HepG2 (cell line): Measurements from ENCODE around the gene PRRT2. TPM values are rescaled to one million over a fixed set of nuclear protein-coding genes. Genes with fewer than 3 reads are reported as not detected.
A peak's percentile ranks its signal among the peaks of the same experiment; 100 is the strongest.

ENCODE experiments used
- EZH2 ChIP-seq: conservative IDR thresholded peaks from 2 replicates; pipeline ENCODE4 v1.6.1; 2012; ENCODE audit warnings: mild to moderate bottlenecking, low read depth, low read length, moderate library complexity
- FOXA1 ChIP-seq, 2 experiments: fragments of 450-650 bp in 1 of 2; sonication (generic) in 1 of 2; formaldehyde crosslinking in 1 of 2; IDR thresholded peaks; 2 replicates each; pipeline versions ENCODE4 v1.4.0 to v1.6.1; 2016 to 2020; ENCODE audit warnings: missing genetic modification reagents in 1 of 2
- GATAD2A ChIP-seq: IDR thresholded peaks from 2 replicates; pipeline ENCODE4 v1.6.1; 2016
- HDAC6 ChIP-seq: fragments of 200-600 bp; sonication (generic); IDR thresholded peaks from 2 replicates; pipeline ENCODE4 v1.7.0; 2017; ENCODE audit warnings: mild to moderate bottlenecking, antibody characterized with exemption, low read length, low read depth
- NBN ChIP-seq: fragments of 450-650 bp; conservative IDR thresholded peaks from 2 replicates; pipeline ENCODE4 v1.6.1; 2017
- PAF1 ChIP-seq: IDR thresholded peaks from 2 replicates; pipeline ENCODE4 v1.6.1; 2016; ENCODE audit warnings: missing genetic modification reagents, missing compliant biosample characterization
- PCBP2 ChIP-seq: fragments of 200-400 bp; formaldehyde crosslinking; optimal IDR thresholded peaks from 2 replicates; pipeline ENCODE3; 2018; ENCODE audit warnings: low read length, low read depth; ENCODE audit not compliant: poor library complexity, severe bottlenecking
- PPARG ChIP-seq: conservative IDR thresholded peaks from 2 replicates; pipeline ENCODE4 v1.6.1; 2016; ENCODE audit warnings: missing biosample characterization, missing genetic modification reagents
- ZNF253 ChIP-seq: sonication (generic); formaldehyde crosslinking; IDR thresholded peaks from 2 replicates; pipeline ENCODE4 v1.8.0; 2022; ENCODE audit warnings: mild to moderate bottlenecking, missing genetic modification reagents, borderline replicate concordance
- ZNF30 ChIP-seq: sonication (generic); formaldehyde crosslinking; IDR thresholded peaks from 2 replicates; pipeline ENCODE4 v1.5.0; 2020; ENCODE audit warnings: mild to moderate bottlenecking, missing genetic modification reagents
- ZNF34 ChIP-seq: sonication (generic); formaldehyde crosslinking; IDR thresholded peaks from 2 replicates; pipeline ENCODE4 v1.4.0; 2020; ENCODE audit warnings: mild to moderate bottlenecking, missing genetic modification reagents, borderline replicate concordance
- ZNF451 ChIP-seq: sonication (generic); formaldehyde crosslinking; IDR thresholded peaks from 2 replicates; pipeline ENCODE4 v1.5.0; 2020; ENCODE audit warnings: mild to moderate bottlenecking, missing genetic modification reagents
- ZNF776 ChIP-seq: sonication (generic); formaldehyde crosslinking; IDR thresholded peaks from 2 replicates; pipeline ENCODE4 v1.4.0; 2020; ENCODE audit warnings: mild to moderate bottlenecking, missing genetic modification reagents
- polyA plus RNA-seq, 8 experiments: library from polyadenylated mRNA; depleted of rRNA in 3 of 8; stranded (reverse) in 7 of 8; unstranded in 1 of 8; fragments of >200 nt; fragmentation: Illumina TruSeq in 4 of 8; extraction: Trizol in 4 of 8; gene quantifications; 2 replicates each; pipeline versions ENCODE4 v1.2.1 to v1.2.3, GENCODE V29; 2011 to 2016; ENCODE audit warnings: low read depth in 4 of 8, missing spikeins in 1 of 8, mixed read lengths in 1 of 8; ENCODE audit not compliant: insufficient read depth in 1 of 8
- total RNA-seq, 5 experiments: library from RNA; depleted of rRNA; stranded (reverse); fragments of >200 nt; fragmentation: Illumina TruSeq; extraction: Trizol; gene quantifications; 2 replicates each; pipeline ENCODE4 v1.2.3, GENCODE V29; 2016; ENCODE audit warnings: low read depth in 1 of 5
- TF ChIP-seq, protein P1 (sequence below): sonication (generic); formaldehyde crosslinking; IDR thresholded peaks from 2 replicates; pipeline ENCODE4 v1.4.0; 2020; ENCODE audit warnings: missing genetic modification reagents, low read depth, mild to moderate bottlenecking, borderline replicate concordance
- TF ChIP-seq, protein P2 (sequence below): sonication (generic); formaldehyde crosslinking; IDR thresholded peaks from 2 replicates; pipeline ENCODE4 v1.4.0; 2020; ENCODE audit warnings: missing genetic modification reagents, borderline replicate concordance
- TF ChIP-seq, protein P3 (sequence below): sonication (generic); formaldehyde crosslinking; IDR thresholded peaks from 2 replicates; pipeline ENCODE4 v1.4.0; 2020; ENCODE audit warnings: missing genetic modification reagents
- TF ChIP-seq, protein P4 (sequence below): sonication (generic); formaldehyde crosslinking; IDR thresholded peaks from 2 replicates; pipeline ENCODE4 v1.5.0; 2020; ENCODE audit warnings: mild to moderate bottlenecking, missing genetic modification reagents, borderline replicate concordance

Gene PRRT2
- total and polyA plus RNA-seq, 2 of the 13 experiments (the other 11 are each of a cell fraction or from before 2014, with no cell fraction given), result 0.51 to 1.1 TPM

DNA sequence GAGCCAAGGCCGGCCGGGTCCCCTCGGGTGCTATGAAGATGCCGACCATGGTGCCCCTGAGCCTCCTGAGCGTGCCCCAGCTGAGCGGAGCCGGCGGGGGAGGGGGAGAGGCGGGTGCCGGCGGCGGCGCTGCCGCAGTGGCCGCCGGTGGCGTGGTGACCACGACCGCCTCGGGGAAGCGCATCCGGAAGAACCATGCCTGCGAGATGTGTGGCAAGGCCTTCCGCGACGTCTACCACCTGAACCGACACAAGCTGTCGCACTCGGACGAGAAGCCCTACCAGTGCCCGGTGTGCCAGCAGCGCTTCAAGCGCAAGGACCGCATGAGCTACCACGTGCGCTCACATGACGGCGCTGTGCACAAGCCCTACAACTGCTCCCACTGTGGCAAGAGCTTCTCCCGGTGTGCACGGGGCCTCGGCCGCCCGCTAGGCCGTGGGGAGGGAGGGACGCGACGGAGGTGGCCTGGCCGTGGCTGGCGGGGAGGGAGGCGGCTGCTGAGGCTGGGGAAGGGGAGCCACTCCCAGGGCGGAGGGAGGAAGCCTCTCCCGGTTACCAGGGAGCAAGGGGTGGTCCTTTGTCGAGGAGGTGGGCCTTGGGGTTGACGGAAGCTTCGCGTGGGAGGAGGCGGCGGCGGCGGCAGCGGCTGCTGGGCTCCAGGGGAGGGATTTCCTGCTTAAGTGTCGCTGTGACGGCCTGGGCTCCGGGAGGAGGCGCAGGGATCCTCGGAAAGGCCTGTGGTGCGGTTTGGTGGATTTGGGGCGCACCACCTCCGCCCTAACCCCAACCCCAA, 4.4 kb upstream of the PRRT2 start (continued):
- TF ChIP-seq PAF1 (0 out of 2 replicates have a peak, but pooled peaks have one; percentile 61), FOXA1 (IDR thresholded peaks at IDR 0.05) (no peak), FOXA1 (CRISPR knock-in tag; IDR thresholded peaks at IDR 0.05) (no peak; the same call in 1 of the 2 replicates), NBN (no peak), EZH2 (no peak), GATAD2A (CRISPR knock-in tag) (peak; percentile 75), ZNF776 (peak; percentile 100), PPARG (no peak), ZNF34 (peak; percentile 99; the same call in 1 of the 2 replicates), HDAC6 (no peak), ZNF30 (CRISPR knock-in tag) (peak; percentile 99), PCBP2 (no peak), ZNF253 (CRISPR knock-in tag) (peak; percentile 99), ZNF451 (CRISPR knock-in tag) (peak; percentile 99)
- TF ChIP-seq, protein P1, sequence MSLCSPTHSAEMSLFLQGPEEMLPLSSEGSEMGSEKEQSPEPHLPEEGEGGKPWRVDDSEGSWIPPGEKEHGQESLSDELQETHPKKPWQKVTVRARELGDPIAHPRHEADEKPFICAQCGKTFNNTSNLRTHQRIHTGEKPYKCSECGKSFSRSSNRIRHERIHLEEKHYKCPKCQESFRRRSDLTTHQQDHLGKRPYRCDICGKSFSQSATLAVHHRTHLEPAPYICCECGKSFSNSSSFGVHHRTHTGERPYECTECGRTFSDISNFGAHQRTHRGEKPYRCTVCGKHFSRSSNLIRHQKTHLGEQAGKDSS (CRISPR knock-in tag), result peak; percentile 96
- TF ChIP-seq, protein P2, sequence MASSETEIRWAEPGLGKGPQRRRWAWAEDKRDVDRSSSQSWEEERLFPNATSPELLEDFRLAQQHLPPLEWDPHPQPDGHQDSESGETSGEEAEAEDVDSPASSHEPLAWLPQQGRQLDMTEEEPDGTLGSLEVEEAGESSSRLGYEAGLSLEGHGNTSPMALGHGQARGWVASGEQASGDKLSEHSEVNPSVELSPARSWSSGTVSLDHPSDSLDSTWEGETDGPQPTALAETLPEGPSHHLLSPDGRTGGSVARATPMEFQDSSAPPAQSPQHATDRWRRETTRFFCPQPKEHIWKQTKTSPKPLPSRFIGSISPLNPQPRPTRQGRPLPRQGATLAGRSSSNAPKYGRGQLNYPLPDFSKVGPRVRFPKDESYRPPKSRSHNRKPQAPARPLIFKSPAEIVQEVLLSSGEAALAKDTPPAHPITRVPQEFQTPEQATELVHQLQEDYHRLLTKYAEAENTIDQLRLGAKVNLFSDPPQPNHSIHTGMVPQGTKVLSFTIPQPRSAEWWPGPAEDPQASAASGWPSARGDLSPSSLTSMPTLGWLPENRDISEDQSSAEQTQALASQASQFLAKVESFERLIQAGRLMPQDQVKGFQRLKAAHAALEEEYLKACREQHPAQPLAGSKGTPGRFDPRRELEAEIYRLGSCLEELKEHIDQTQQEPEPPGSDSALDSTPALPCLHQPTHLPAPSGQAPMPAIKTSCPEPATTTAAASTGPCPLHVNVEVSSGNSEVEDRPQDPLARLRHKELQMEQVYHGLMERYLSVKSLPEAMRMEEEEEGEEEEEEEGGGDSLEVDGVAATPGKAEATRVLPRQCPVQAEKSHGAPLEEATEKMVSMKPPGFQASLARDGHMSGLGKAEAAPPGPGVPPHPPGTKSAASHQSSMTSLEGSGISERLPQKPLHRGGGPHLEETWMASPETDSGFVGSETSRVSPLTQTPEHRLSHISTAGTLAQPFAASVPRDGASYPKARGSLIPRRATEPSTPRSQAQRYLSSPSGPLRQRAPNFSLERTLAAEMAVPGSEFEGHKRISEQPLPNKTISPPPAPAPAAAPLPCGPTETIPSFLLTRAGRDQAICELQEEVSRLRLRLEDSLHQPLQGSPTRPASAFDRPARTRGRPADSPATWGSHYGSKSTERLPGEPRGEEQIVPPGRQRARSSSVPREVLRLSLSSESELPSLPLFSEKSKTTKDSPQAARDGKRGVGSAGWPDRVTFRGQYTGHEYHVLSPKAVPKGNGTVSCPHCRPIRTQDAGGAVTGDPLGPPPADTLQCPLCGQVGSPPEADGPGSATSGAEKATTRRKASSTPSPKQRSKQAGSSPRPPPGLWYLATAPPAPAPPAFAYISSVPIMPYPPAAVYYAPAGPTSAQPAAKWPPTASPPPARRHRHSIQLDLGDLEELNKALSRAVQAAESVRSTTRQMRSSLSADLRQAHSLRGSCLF (CRISPR knock-in tag), result peak; percentile 93
- TF ChIP-seq, protein P3, sequence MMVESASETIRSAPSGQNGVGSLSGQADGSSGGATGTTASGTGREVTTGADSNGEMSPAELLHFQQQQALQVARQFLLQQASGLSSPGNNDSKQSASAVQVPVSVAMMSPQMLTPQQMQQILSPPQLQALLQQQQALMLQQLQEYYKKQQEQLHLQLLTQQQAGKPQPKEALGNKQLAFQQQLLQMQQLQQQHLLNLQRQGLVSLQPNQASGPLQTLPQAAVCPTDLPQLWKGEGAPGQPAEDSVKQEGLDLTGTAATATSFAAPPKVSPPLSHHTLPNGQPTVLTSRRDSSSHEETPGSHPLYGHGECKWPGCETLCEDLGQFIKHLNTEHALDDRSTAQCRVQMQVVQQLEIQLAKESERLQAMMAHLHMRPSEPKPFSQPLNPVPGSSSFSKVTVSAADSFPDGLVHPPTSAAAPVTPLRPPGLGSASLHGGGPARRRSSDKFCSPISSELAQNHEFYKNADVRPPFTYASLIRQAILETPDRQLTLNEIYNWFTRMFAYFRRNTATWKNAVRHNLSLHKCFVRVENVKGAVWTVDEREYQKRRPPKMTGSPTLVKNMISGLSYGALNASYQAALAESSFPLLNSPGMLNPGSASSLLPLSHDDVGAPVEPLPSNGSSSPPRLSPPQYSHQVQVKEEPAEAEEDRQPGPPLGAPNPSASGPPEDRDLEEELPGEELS (CRISPR knock-in tag), result peak; percentile 72
- TF ChIP-seq, protein P4, sequence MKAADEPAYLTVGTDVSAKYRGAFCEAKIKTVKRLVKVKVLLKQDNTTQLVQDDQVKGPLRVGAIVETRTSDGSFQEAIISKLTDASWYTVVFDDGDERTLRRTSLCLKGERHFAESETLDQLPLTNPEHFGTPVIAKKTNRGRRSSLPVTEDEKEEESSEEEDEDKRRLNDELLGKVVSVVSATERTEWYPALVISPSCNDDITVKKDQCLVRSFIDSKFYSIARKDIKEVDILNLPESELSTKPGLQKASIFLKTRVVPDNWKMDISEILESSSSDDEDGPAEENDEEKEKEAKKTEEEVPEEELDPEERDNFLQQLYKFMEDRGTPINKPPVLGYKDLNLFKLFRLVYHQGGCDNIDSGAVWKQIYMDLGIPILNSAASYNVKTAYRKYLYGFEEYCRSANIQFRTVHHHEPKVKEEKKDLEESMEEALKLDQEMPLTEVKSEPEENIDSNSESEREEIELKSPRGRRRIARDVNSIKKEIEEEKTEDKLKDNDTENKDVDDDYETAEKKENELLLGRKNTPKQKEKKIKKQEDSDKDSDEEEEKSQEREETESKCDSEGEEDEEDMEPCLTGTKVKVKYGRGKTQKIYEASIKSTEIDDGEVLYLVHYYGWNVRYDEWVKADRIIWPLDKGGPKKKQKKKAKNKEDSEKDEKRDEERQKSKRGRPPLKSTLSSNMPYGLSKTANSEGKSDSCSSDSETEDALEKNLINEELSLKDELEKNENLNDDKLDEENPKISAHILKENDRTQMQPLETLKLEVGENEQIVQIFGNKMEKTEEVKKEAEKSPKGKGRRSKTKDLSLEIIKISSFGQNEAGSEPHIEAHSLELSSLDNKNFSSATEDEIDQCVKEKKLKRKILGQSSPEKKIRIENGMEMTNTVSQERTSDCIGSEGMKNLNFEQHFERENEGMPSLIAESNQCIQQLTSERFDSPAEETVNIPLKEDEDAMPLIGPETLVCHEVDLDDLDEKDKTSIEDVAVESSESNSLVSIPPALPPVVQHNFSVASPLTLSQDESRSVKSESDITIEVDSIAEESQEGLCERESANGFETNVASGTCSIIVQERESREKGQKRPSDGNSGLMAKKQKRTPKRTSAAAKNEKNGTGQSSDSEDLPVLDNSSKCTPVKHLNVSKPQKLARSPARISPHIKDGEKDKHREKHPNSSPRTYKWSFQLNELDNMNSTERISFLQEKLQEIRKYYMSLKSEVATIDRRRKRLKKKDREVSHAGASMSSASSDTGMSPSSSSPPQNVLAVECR (CRISPR knock-in tag), result peak; percentile 99
